Measurements from ENCODE around the gene ZDHHC6. TPM values are rescaled to one million over a fixed set of nuclear protein-coding genes. Genes with fewer than 3 reads are reported as not detected.

Gene ZDHHC6
- total and polyA plus RNA-seq, 2 of the 8 experiments (the other 6 are each of a cell fraction or from before 2014, with no cell fraction given): 13.6 to 27.4 TPM

DNA sequence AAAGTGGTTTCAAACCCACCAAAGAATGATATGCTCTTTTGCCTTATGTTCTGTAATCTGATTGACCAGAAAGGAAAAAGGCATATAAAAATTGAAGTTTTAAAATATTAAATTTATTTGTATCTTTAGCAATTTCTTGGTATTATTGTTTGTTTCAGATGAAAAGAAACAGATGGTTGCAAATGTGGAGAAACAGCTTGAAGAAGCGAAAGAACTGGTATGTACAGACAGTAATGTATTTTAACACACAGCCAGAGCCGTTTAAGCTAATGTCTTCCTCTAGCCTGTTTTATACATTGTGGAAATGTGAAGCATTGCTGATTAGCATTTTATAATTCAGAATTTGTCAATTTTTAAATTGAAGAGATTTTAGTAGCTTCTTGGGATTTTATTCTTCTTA lies 13.7 kb upstream of the ZDHHC6 start (continued):
- TF ChIP-seq, protein P1, sequence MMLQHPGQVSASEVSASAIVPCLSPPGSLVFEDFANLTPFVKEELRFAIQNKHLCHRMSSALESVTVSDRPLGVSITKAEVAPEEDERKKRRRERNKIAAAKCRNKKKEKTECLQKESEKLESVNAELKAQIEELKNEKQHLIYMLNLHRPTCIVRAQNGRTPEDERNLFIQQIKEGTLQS (IDR thresholded peaks at IDR 0.05; ENCODE audit: insufficient read depth, low read depth, low read length): no peak
- TF ChIP-seq POLR2A (IDR thresholded peaks at IDR 0.05; ENCODE audit: control extremely low read depth in 1 of 2, low read depth in 2 of 2, low read length in 2 of 2): no peak

Measured in H1 (cell line).